Erythroblast (primary cell): ENCODE results near the gene GLCE.

Experiments
- GATA1 ChIP-seq: IDR thresholded peaks from 2 replicates; pipeline ENCODE4 v1.6.1; 2011; ENCODE audit warnings: low read depth, mild to moderate bottlenecking, control low read depth, low read length, moderate library complexity
- POLR2A ChIP-seq: IDR thresholded peaks from 2 replicates; pipeline ENCODE4 v1.6.1; 2011; ENCODE audit warnings: mild to moderate bottlenecking, low read length

DNA sequence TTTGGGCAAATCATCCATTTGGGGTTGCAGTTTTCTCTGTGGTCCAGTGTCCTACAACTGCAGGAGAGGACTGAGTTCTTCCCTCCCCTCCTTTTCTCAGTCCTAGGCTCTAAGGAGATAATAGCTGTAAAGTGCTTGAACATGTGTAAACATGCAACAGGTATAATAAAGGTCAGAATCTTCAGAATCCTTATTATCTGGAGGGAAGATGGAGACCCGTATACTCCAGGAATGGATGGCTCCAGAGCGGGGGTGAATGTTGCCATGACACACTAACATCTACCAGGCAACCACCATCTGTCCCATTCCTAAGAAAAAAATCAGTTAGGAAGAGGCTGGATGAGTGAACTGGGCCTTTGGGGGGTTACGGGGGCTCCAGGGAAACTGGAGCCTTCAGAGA is 39.7 kb upstream of the GLCE start:
- TF ChIP-seq POLR2A (no peak), GATA1 (no peak)
